ENCODE measurements around the gene HACD2.

- TF ChIP-seq CTCF (IDR thresholded peaks at IDR 0.05) (no peak), POLR2A (IDR thresholded peaks at IDR 0.05) (no peak)
Observed at GRCh38 chr3:123534264-123534663, 50.6 kb downstream of the HACD2 start.

Data from adrenal gland (tissue), 5 donors.